ENCODE measurements around the gene ITPA. TPM values are rescaled to one million over a fixed set of nuclear protein-coding genes. Genes with fewer than 3 reads are reported as not detected.
"Not testable (repeated sequence)": the region's sequence is repeated elsewhere in the genome, so short reads cannot be mapped to it uniquely, and the experiment has no call there.

ITPA gene
- total RNA-seq, 2 experiments from 2014 or later = 86.8 to 94.7 TPM

- CTCF ChIA-PET = interaction anchor here (0.6 kb wide), 1 partner anchor 114 kb away, joined by 3 read pairs; no protein-coding TSS in a partner anchor
- POLR2A ChIA-PET = no interaction called here
Measured at GRCh38 chr20:3194617-3195280, 14.5 kb upstream of the ITPA start.

- ChIA-PET POLR2A (no interaction called here), CTCF (no interaction called here)
Measured at GRCh38 chr20:3195590-3196237, 13.6 kb upstream of the ITPA start.

DNA sequence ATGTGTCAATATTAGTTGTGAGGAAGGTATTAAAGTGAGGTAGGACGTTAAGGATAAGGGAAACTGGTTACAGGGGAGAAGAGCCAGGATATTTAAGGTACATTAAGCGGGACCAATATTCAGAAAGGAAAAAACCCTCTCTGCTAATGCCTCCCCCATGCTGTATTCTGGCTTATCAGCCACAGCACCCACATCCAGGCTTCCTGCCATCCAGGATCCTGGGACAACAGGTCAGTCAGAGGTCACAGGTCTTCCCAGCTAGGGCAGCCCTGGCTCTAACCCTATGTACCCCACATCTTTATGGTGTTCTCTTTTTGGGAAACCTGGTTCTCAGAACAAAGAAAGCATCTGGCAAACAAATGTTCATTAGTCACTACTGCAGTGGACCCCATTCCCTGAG, 10.1 kb upstream of the ITPA start:
- ChIA-PET CTCF (interaction anchor here (1.0 kb wide), 1 partner anchor 10 kb away, joined by 4 read pairs; no protein-coding TSS in a partner anchor), POLR2A (no interaction called here)

DNA sequence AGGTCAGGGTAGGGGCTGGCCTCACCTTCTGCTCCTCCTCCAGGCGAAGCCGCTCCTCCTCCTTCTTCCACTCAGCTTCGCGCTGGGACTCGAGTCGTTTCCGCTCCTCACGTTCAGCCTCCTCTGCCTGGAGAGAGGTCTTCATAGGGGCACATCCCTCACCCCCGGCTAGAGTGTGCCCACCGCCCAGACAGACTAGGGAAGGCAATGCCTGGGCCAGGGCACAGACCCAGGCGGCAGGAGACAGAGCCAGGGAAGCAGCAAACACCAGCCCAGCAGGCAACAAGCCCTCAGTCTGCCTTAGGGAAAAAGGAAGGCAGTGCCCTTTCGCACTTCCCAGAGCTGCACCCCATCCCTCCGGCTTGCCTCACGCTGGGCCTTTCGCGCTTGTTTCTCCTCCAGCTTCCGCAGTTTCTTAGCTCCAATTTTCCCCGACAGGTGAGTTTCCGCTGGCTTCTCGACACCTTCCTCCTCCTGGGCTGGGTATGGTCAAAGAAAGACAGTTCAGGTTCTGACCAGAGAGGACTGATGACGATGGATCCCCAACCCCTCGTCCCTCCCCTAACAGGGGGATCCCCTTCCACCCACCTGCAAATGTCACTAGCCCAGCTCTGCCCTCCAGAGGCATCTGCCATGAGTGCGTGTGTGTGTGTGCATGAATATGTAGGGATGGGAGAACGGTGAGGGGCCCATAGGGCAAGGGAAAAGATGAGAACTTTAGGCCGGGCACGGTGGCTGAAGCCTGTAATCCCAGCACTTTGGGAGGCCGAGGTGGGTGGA, 9.1 kb upstream of the ITPA start:
- ChIA-PET CTCF (interaction anchor here (0.7 kb wide), 1 partner anchor 72 kb away, joined by 3 read pairs; no protein-coding TSS in a partner anchor), POLR2A (no interaction called here)

DNA sequence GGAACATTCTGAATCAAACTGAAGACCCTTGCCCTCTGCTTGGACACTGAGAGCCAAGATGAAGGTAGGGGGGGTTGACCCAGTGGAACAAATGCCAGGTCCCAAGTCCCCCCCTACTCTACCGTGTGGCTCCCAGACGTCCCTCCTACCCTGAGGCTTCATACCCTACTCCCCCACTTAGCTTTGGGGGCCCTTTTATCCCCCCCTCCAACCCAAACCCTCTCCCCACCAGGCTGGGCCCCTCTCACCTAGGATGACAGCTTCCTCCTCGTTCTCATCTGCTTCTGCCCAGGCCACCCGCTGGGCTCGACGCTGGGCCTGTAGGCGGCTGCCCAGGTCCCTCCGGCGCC, 6.4 kb upstream of the ITPA start:
- ChIA-PET POLR2A (interaction anchor here (1.3 to 1.8 kb wide), 5 partner anchors 9 to 156 kb away, joined by 3 to 9 read pairs (median 4); partner anchors contain the start of genes FASTKD5 and UBOX5), CTCF (interaction anchor here (1.1 to 1.6 kb wide), 4 partner anchors 16 to 508 kb away, joined by 3 to 5 read pairs (median 3); no protein-coding TSS in a partner anchor)

DNA sequence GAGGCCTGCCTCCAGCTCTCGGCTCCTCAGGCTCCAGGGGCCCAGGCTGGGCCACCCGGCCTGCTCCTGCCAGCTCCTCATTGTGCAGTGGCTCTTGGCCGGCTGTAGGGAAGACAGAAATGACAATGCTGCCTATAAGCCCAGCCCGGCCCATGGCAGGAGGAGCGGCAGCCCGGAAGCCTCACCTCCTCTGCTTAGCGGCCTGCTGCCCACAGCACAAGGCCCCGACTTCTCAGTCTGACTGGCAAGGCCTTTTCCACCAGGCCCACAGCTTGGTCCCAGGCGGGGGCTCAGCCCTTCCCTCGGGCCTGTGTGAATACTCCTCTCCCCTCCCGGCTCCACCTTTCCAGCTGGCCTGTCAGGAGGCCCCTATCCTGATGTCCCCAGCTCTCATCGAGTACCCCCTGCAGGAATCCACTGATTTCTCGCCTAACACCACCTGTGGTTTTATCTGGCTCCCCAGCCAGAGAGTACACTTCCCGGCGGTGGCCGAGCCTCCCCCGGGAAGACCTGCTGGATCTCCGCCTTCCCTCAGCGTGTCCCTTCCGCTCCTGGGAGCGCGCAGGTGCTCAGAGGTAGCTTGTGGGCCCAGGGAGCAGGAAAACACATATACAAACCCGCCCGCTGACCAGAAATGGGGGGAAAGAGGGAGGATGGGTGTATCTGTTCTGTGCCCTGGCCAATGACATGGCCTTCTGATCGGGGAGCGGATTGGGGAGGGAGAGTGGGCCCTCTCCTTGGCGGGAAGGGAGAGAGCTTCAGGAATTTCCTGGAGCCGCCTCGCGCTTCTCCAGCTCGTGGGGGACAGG, 5.8 kb upstream of the ITPA start:
- CTCF ChIA-PET = interaction anchor here (0.8 to 1.6 kb wide), 5 partner anchors 15 to 508 kb away, joined by 3 to 5 read pairs (median 3); no protein-coding TSS in a partner anchor
- POLR2A ChIA-PET = interaction anchor here (1.3 to 1.8 kb wide), 5 partner anchors 10 to 157 kb away, joined by 3 to 9 read pairs (median 4); partner anchors contain the start of genes FASTKD5 and UBOX5

DNA sequence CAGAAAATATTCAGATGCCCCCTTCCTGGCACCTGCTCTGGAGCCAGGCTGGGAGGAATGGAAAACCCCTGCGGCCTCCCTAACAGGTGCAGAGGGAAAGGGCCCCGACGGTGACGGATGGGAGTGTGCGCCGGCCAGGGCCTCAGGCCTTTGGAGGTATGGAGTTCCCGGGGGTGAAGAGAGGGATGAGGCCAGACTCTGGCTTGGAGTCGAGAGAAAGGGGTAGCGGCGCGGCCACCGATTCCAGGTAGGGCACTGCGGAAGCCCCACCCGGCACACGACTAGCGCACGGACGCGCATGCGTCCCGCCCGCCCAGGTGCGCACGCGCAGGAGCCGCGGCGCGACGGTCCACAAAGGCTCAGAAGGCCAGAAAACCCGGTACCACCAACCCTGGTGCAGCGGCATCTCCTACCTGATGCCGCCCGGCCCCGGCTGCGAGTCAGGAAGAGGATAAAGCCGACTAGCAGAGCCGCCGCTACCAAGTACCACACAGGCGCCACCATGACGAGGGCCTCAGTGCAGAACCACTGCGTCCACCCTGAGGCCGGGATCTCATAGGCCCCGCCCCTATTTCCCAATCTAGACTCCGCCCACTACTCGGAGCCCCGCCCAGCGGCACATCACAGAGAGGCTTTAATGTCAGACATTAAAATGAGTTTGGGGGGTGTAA, 5.0 kb upstream of the ITPA start, which contains the start of gene DDRGK1:
DDRGK1 (minus strand) TSS at position 559 of the 671 bp plus-strand sequence; CDS start at position 504, 55 bp downstream.
- CTCF ChIA-PET = interaction anchor here (0.8 to 1.6 kb wide), 2 partner anchors 14 to 150 kb away, joined by 3 to 5 read pairs; no protein-coding TSS in a partner anchor
- POLR2A ChIA-PET = interaction anchor here (1.3 to 1.8 kb wide), 4 partner anchors 11 to 157 kb away, joined by 3 to 9 read pairs (median 4); partner anchors contain the start of genes FASTKD5 and UBOX5

GRCh38 chr20:3208786-3209256, 477 bp upstream of the ITPA start:
- CTCF ChIA-PET = interaction anchor here (0.8 to 2.1 kb wide), 2 partner anchors 9 to 10 kb away, joined by 4 to 10 read pairs; no protein-coding TSS in a partner anchor
- POLR2A ChIA-PET = interaction anchor here (1.2 kb wide), 1 partner anchor 11 kb away, joined by 5 read pairs; no protein-coding TSS in a partner anchor

GRCh38 chr20:3209946-3210317, 634 bp downstream of the ITPA start:
- POLR2A ChIA-PET = interaction anchor here (0.6 to 1.2 kb wide), 3 partner anchors 12 to 719 kb away, joined by 3 to 9 read pairs (median 5); no protein-coding TSS in a partner anchor
- CTCF ChIA-PET = interaction anchor here (1.2 to 2.1 kb wide), 2 partner anchors 8 to 11 kb away, joined by 4 to 10 read pairs; no protein-coding TSS in a partner anchor

DNA sequence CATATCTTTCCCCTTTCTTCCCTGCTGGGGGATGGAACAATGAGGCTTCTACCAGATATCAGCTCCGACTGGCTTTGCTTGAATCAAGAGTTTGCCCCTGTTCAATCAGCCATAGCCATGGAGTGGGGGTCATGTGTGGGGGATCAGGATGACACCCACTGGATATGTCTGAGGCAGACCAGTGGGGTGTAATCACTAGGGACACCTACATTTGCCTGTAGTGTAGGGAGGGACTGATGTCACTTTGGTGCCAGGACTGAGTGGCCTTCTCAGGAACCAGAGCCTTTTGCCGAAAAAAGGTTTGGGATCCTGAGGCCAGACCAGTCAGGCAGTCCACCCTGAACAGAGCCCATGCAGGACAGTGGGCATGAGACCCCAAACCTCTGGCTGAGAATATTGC, 1.0 kb downstream of the ITPA start:
- POLR2A ChIA-PET = interaction anchor here (0.6 to 1.1 kb wide), 2 partner anchors 65 to 719 kb away, joined by 3 to 9 read pairs; no protein-coding TSS in a partner anchor
- CTCF ChIA-PET = interaction anchor here (0.7 to 2.1 kb wide), 3 partner anchors 8 to 157 kb away, joined by 3 to 10 read pairs (median 4); no protein-coding TSS in a partner anchor

GRCh38 chr20:3213226-3213625, 3.9 kb downstream of the ITPA start:
- POLR2A ChIA-PET = interaction anchor here (0.5 kb wide), 1 partner anchor 663 kb away, joined by 3 read pairs; no protein-coding TSS in a partner anchor
- CTCF ChIA-PET = no interaction called here

- CTCF ChIA-PET, POLR2A ChIA-PET: not testable (repeated sequence)
Measured at GRCh38 chr20:3215359-3215917, 6.1 kb downstream of the ITPA start.

DNA sequence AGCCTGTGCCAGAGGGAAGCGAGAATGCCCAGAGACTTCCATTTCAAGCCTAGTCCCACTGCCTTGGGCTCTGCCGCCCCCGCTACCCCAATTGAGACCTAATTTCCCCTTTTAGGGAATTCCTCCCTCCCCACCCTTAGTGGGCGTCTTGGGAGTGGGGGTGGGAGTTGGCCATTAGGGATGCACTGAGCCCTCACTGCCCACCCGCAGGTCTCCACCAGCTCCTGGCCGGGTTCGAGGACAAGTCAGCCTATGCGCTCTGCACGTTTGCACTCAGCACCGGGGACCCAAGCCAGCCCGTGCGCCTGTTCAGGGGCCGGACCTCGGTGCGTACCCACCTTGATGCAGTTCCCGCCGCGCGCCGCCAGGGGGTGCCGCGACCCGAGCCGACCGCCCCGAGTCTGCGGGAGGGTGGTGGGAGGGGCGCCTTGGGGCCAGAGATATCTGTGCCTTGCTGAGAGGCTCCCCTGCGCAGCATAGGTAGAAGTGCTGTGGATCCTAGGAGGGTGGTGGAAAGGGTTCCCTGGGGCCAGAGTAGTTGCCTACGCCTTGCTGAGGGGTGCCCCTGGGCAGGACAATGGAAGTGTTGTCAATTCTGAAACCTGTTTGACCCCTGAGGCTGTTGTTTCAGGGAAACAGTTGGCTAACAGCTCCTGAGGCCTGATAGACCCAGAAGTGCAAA, 9.2 kb downstream of the ITPA start:
- CTCF ChIA-PET = interaction anchor here (0.6 to 2.7 kb wide), 15 partner anchors 9 to 660 kb away, joined by 3 to 12 read pairs (median 3); partner anchors contain the start of genes ITPA and SLC4A11
- POLR2A ChIA-PET = interaction anchor here (0.6 to 0.7 kb wide), 2 partner anchors 99 to 387 kb away, joined by 3 to 5 read pairs; no protein-coding TSS in a partner anchor

GRCh38 chr20:3221398-3222226, 12.3 kb downstream of the ITPA start:
- POLR2A ChIA-PET = interaction anchor here (0.7 kb wide), 1 partner anchor 79 kb away, joined by 7 read pairs; no protein-coding TSS in a partner anchor
- CTCF ChIA-PET = interaction anchor here (0.6 to 1.2 kb wide), 2 partner anchors 11 to 85 kb away, joined by 3 to 4 read pairs; no protein-coding TSS in a partner anchor

Data from activated CD8-positive, alpha-beta memory T cell treated with anti-CD3 and anti-CD28 coated beads for 36 hours (primary cell).